Measurements from ENCODE around the gene PMP22.

The PMP22 gene

DNA sequence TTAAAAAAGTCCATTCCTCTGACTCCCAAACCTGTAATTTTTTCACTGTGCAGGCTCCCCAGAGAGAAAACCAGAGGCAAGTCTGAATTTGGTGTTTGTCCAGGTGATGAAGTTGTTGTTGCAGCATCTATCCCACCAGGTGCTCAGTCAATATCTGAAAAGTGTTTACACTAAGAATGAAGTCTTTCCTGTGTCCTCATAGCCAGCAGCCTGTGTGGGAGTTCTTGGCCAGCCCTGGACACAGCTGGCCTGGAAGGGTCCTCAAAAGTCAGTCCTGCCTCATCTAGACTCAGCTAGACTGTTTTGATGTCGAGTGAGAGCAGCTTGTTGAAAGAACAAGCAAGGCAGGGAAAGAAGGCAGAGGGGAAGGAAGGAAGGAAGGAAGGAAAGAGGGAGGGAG is 3.3 kb upstream of the PMP22 start:
- ATAC-seq (ENCODE audit: low read depth) (no peak), DNase-seq (ENCODE audit: low spot score in 2 of 2) (no peak)
- Mint-ChIP-seq H3K9me3 (no peaks in the 10 kb centered on the region), H3K27me3 (peaks cover 15% of the 10 kb centered on the region), H3K27ac (no peak overlapping the region), H3K4me1 (no peaks in the 10 kb centered on the region), H3K36me3 (no peaks in the 10 kb centered on the region), H3K4me3 (no peak overlapping the region)

DNA sequence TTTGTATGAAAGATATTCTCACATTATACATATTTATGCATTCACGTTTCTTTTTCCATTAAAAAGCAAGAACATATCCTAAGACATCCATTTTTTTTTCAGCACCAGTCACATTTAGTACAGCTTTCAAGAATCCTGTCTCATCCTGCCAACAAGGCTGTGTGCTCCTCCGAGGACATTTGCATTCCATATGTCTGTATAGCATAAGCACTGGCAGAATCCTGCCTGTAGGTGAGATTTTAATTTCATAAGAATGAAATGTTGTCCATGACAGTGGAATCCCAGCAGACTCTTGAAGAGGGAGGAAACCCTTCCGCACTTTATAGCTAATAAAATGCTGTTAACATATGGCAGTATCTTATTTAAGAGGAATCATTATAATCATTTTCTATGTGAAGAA is 2.9 kb upstream of the PMP22 start:
- H3K4me3 Mint-ChIP-seq: no peak overlapping the region
- H3K27me3 Mint-ChIP-seq: peaks cover 15% of the 10 kb centered on the region
- no peak for DNase-seq (ENCODE audit: low spot score in 2 of 2)
- no peaks in the 10 kb centered on the region for H3K4me1 Mint-ChIP-seq
- ATAC-seq (ENCODE audit: low read depth): no peak
- H3K9me3 Mint-ChIP-seq: no peaks in the 10 kb centered on the region
- no peaks in the 10 kb centered on the region for H3K36me3 Mint-ChIP-seq
- no peak overlapping the region for H3K27ac Mint-ChIP-seq

DNA sequence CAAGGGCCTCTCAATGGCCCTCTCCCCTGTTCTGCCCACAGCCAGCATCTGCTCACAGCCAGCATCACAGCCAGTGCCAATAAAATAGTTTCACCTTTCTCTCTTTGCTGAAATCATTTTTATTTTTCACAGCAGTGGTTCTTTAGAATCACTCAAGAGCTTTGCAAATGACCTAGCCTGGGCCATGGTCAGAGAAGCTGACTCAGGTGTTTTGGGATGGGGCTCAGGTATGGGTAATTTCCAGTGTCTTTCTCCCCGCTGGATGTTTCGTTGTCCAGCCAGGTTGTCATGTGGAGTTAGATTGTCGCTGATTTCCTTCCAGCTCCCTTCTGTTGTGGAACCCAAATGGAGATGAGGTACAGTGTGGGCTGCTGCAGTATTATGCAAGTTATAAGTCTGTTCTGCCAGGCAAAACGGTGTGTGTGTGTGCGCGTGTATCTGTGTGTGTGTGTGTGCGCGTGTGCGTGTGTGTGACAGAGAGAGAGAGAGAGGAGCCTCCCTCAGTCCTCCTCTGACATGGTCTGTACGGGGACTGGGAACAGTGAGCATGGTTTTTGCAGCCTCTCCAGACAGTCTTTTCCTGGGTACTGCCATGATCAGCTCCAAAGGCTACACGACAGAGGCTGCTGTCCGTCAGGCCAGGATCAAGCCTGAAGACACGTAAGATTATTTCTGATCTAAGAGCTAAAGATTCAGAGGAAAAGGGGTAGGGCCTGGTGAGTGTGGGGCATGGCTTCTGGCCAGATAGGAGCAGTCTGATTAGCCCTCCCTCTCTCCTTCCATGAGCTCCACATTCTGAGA is 1.4 kb upstream of the PMP22 start:
- H3K4me1 Mint-ChIP-seq: no peaks in the 10 kb centered on the region
- DNase-seq (ENCODE audit: low spot score in 2 of 2) (no peak), ATAC-seq (ENCODE audit: low read depth) (no peak)
- no peaks in the 10 kb centered on the region for H3K36me3 Mint-ChIP-seq
- H3K9me3 Mint-ChIP-seq: no peaks in the 10 kb centered on the region
- H3K4me3 Mint-ChIP-seq: no peak overlapping the region
- H3K27me3 Mint-ChIP-seq: peaks cover 15% of the 10 kb centered on the region
- H3K27ac Mint-ChIP-seq: no peak overlapping the region

- Mint-ChIP-seq H3K4me3 (no peak overlapping the region), H3K27me3 (peaks cover 19% of the 10 kb centered on the region), H3K36me3 (no peaks in the 10 kb centered on the region), H3K4me1 (no peaks in the 10 kb centered on the region), H3K9me3 (no peaks in the 10 kb centered on the region), H3K27ac (no peak overlapping the region)
- ATAC-seq (ENCODE audit: low read depth): no peak
- no peak for DNase-seq (ENCODE audit: low spot score in 2 of 2)
Observed at GRCh38 chr17:15264542-15264941, 584 bp downstream of the PMP22 start.

GRCh38 chr17:15263680-15264079 is 1.4 kb downstream of the PMP22 start:
- no peak for ATAC-seq (ENCODE audit: low read depth)
- no peaks in the 10 kb centered on the region for H3K36me3 Mint-ChIP-seq
- H3K4me3 Mint-ChIP-seq: no peak overlapping the region
- H3K9me3 Mint-ChIP-seq: no peaks in the 10 kb centered on the region
- no peaks in the 10 kb centered on the region for H3K4me1 Mint-ChIP-seq
- no peak for DNase-seq (ENCODE audit: low spot score in 2 of 2)
- peaks cover 24% of the 10 kb centered on the region for H3K27me3 Mint-ChIP-seq
- no peak overlapping the region for H3K27ac Mint-ChIP-seq

GRCh38 chr17:15263206-15263579 is 1.9 kb downstream of the PMP22 start:
- Mint-ChIP-seq H3K4me3 (no peak overlapping the region), H3K9me3 (no peaks in the 10 kb centered on the region), H3K27me3 (peaks cover 27% of the 10 kb centered on the region), H3K4me1 (no peaks in the 10 kb centered on the region), H3K27ac (no peak overlapping the region), H3K36me3 (no peaks in the 10 kb centered on the region)
- DNase-seq (ENCODE audit: low spot score in 2 of 2) (no peak), ATAC-seq (ENCODE audit: low read depth) (no peak)

DNA sequence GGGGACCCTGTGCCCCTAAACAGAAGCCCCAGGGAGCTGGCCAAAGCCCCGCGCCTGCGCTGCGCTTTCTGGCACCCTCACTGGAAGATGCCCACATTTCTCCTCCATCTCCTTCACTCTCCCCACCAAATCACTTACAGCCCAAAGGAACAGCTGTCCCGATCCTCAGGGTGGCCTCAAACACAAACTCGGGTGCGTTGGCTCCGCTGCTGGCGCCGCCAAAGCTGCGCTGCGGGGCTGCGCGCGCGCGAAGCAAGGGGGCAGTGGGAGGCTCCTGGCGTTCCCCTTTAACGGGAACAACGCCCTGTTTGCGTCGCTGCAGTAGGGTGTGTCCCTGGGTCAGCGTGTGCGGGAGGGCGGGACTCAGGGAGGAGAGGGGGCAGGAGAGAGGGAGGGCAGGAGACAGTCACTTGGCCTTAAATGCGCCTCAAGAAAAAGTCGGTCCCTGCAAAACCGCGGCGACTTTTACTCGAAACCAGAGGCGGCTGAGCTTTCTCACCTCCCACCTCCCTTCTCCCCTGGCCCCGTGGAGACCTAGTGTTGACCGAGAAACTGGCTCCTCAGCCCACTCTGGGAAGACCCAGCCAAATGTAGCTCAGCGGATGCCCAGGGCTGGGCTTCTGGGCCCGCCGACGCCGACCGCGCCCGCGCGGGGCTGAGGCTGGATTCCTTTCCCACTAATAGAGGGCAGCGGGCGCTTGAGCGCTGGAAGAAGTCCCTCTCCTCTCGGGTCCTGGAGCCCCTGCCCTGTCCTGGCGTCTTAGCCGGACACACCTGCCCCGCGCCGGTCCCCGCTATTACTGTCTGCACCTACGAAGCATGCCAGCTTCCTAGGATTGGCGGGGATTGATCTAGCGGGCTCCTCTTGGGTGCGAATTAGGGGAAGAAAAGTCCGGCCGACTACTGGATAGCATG is 2.6 kb downstream of the PMP22 start:
- Mint-ChIP-seq H3K4me3 (no peak overlapping the region), H3K36me3 (no peaks in the 10 kb centered on the region), H3K4me1 (no peaks in the 10 kb centered on the region), H3K9me3 (no peaks in the 10 kb centered on the region), H3K27me3 (peaks cover 27% of the 10 kb centered on the region), H3K27ac (no peak overlapping the region)
- DNase-seq (ENCODE audit: low spot score in 2 of 2) (no peak), ATAC-seq (ENCODE audit: low read depth) (no peak)

- H3K27me3 Mint-ChIP-seq: peaks cover 24% of the 10 kb centered on the region
- H3K4me3 Mint-ChIP-seq: no peak overlapping the region
- ATAC-seq (ENCODE audit: low read depth) (no peak), DNase-seq (ENCODE audit: low spot score in 2 of 2) (no peak)
- peaks cover 2% of the 10 kb centered on the region for H3K4me1 Mint-ChIP-seq
- no peaks in the 10 kb centered on the region for H3K36me3 Mint-ChIP-seq
- no peaks in the 10 kb centered on the region for H3K9me3 Mint-ChIP-seq
- H3K27ac Mint-ChIP-seq: no peak overlapping the region
Observed at GRCh38 chr17:15261802-15262290, 3.3 kb downstream of the PMP22 start.

GRCh38 chr17:15261258-15261801 is 3.8 kb downstream of the PMP22 start:
- H3K9me3 Mint-ChIP-seq: no peaks in the 10 kb centered on the region
- H3K36me3 Mint-ChIP-seq: no peaks in the 10 kb centered on the region
- H3K4me3 Mint-ChIP-seq: no peak overlapping the region
- no peak overlapping the region for H3K27ac Mint-ChIP-seq
- peaks cover 21% of the 10 kb centered on the region for H3K27me3 Mint-ChIP-seq
- ATAC-seq (ENCODE audit: low read depth): no peak
- H3K4me1 Mint-ChIP-seq: peaks cover 2% of the 10 kb centered on the region
- no peak for DNase-seq (ENCODE audit: low spot score in 2 of 2)

DNA sequence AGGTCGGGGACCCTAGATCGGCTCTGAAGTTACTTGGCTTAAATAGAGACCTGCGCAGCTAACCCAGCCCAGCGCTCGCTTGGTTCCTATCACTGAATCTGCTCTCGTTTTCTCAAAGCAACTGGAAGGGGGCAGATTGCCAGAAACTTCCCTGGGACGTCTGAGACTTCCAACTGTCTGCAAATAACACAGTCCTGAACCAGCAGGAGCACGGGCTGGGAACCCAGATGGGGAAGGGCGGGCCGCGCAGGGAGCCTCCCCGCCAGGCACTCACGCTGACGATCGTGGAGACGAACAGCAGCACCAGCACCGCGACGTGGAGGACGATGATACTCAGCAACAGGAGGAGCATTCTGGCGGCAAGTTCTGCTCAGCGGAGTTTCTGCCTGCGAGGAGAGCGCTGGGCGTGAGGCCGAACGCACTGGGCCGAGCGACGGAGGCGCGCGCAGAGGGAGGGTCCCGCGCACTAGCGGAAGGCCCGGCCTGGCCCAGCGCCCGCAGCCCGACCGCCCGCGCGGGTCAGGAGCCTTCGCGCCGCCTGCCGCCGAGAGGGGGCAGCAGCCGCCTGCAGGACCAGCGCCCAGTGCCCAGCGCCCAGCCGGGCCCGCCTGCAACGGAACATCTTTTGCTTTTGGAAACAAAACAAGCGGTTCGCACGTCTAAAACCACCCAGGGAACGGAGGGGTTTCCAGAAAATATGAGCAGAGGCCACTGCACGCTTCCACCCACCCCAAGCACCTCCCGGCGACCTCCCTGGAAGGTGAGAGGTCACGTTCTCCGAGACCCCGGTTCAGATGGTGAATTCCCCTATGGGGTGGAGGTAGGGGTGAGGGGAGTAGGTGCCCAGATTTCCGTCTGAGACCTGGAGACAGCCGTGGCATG is 4.5 kb downstream of the PMP22 start:
- ATAC-seq (ENCODE audit: low read depth) (peak; percentile 55), DNase-seq (ENCODE audit: low spot score in 2 of 2) (peak in 1 of 2 donors; percentile 20)
- peak overlapping the region; percentile 73 for H3K4me3 Mint-ChIP-seq
- H3K27ac Mint-ChIP-seq: no peak overlapping the region
- peaks cover 2% of the 10 kb centered on the region for H3K4me1 Mint-ChIP-seq
- H3K27me3 Mint-ChIP-seq: peaks cover 20% of the 10 kb centered on the region
- no peaks in the 10 kb centered on the region for H3K9me3 Mint-ChIP-seq
- no peaks in the 10 kb centered on the region for H3K36me3 Mint-ChIP-seq

DNA sequence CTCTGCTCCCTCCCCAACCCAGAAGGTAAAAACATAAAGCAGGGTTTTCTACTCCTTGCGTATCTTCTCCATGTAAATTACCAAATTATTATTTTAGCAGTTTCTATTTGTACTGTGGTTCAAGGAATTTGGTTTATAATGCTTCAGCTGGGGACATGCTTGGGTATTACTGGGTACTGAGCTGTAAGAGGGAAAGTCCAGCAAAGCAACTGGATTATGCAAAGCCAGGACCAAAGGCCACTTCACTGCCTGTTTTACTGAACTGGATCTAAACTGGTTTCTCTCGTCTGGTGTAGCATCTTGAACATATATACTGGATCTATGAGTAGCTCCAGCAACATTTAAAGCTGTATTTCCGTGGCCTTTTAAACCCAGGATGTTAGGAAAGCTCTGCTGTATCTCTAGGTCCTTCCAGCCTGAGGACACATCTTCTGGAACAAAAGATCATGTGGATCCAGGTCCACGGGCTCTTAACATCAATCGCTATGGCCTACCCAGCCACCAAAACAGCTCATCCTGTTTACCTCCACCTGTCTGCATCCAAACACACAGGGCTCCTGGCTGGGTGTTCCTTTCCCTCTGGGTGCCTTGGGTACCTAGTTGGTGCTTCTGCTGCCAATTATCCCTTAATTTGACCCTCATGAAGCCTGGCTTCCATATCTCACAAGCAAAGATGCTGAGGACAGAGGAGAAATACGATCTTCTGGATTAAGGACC is 7.2 kb downstream of the PMP22 start:
- H3K4me1 Mint-ChIP-seq: peaks cover 2% of the 10 kb centered on the region
- no peak for DNase-seq (ENCODE audit: low spot score in 2 of 2)
- no peaks in the 10 kb centered on the region for H3K9me3 Mint-ChIP-seq
- H3K4me3 Mint-ChIP-seq: no peak overlapping the region
- H3K27me3 Mint-ChIP-seq: peaks cover 28% of the 10 kb centered on the region
- no peaks in the 10 kb centered on the region for H3K36me3 Mint-ChIP-seq
- no peak for ATAC-seq (ENCODE audit: low read depth)
- H3K27ac Mint-ChIP-seq: no peak overlapping the region

DNA sequence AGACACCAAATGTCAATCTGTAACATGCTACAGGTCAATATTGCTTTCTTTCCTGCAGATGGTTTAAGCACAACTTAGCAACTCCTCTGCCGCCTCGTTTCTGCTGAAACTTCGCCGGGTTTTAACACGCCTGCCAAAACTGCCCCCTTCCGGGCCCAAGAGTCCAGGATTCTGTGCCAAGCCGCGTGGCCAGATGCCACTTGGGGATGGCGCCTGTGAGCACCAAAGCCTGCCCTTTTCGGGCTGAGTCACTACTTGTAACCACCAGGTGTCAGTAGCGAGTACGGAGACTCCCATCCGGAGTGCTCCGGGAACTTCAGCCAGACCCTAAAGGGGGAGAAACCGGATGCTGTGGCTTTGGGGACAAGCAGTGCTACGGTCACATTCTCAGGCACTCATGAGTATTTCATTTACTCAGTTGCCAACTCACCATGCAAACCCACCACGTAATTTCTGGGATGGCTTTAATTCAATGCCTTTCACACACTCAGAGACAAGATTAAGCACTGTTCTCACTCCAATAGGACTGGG is 7.8 kb downstream of the PMP22 start:
- peaks cover 2% of the 10 kb centered on the region for H3K4me1 Mint-ChIP-seq
- no peak overlapping the region for H3K27ac Mint-ChIP-seq
- no peaks in the 10 kb centered on the region for H3K36me3 Mint-ChIP-seq
- H3K4me3 Mint-ChIP-seq: no peak overlapping the region
- peak; percentile 18 to 52 for DNase-seq (ENCODE audit: low spot score in 2 of 2)
- ATAC-seq (ENCODE audit: low read depth): peak; percentile 48
- peaks cover 28% of the 10 kb centered on the region for H3K27me3 Mint-ChIP-seq
- no peaks in the 10 kb centered on the region for H3K9me3 Mint-ChIP-seq

GRCh38 chr17:15256689-15257088 is 8.4 kb downstream of the PMP22 start:
- Mint-ChIP-seq H3K4me3 (no peak overlapping the region), H3K27me3 (peaks cover 28% of the 10 kb centered on the region), H3K4me1 (peaks cover 2% of the 10 kb centered on the region), H3K36me3 (no peaks in the 10 kb centered on the region), H3K27ac (no peak overlapping the region), H3K9me3 (no peaks in the 10 kb centered on the region)
- ATAC-seq (ENCODE audit: low read depth) (no peak), DNase-seq (ENCODE audit: low spot score in 2 of 2) (no peak)
